GM23338 (cell line): Measurements from ENCODE around the gene CAMKV.

ENCODE experiments used
- CREB1 ChIP-seq: fragments of 250-450 bp; sonication (Bioruptor Pico); IDR thresholded peaks from 2 replicates; pipeline ENCODE4 v1.5.0; 2020; ENCODE audit warnings: low read depth, mild to moderate bottlenecking, moderate library complexity
- EZH2 ChIP-seq: fragments of 200-600 bp; sonication (generic); IDR thresholded peaks from one replicate; pipeline ENCODE4 v1.8.0; 2017; ENCODE audit warnings: antibody characterized with exemption, mild to moderate bottlenecking, low read depth; ENCODE audit not compliant: unreplicated experiment
- POLR2AphosphoS5 ChIP-seq: IDR thresholded peaks from 2 replicates; pipeline ENCODE4 v1.6.1; 2016; ENCODE audit warnings: antibody characterized with exemption, low read depth
- TF ChIP-seq, protein P1 (sequence below), 2 experiments: fragments of 200-600 bp in 1 of 2; sonication (generic) in 1 of 2; conservative IDR thresholded peaks; 2 replicates each; pipeline versions ENCODE4 v1.5.1 to v1.6.1; 2016 to 2017; ENCODE audit warnings: antibody characterized with exemption in 2 of 2, low read depth in 2 of 2, mild to moderate bottlenecking in 2 of 2, moderate library complexity in 1 of 2
- TF ChIP-seq, protein P2 (sequence below): IDR thresholded peaks from one replicate; pipeline ENCODE4 v1.6.1; 2018; ENCODE audit warnings: antibody characterized with exemption; ENCODE audit not compliant: unreplicated experiment
- TF ChIP-seq, protein P3 (sequence below): fragments of 250-450 bp; sonication (Bioruptor Pico); IDR thresholded peaks from 2 replicates; pipeline ENCODE4 v1.5.0; 2020; ENCODE audit warnings: mild to moderate bottlenecking, moderate library complexity

DNA sequence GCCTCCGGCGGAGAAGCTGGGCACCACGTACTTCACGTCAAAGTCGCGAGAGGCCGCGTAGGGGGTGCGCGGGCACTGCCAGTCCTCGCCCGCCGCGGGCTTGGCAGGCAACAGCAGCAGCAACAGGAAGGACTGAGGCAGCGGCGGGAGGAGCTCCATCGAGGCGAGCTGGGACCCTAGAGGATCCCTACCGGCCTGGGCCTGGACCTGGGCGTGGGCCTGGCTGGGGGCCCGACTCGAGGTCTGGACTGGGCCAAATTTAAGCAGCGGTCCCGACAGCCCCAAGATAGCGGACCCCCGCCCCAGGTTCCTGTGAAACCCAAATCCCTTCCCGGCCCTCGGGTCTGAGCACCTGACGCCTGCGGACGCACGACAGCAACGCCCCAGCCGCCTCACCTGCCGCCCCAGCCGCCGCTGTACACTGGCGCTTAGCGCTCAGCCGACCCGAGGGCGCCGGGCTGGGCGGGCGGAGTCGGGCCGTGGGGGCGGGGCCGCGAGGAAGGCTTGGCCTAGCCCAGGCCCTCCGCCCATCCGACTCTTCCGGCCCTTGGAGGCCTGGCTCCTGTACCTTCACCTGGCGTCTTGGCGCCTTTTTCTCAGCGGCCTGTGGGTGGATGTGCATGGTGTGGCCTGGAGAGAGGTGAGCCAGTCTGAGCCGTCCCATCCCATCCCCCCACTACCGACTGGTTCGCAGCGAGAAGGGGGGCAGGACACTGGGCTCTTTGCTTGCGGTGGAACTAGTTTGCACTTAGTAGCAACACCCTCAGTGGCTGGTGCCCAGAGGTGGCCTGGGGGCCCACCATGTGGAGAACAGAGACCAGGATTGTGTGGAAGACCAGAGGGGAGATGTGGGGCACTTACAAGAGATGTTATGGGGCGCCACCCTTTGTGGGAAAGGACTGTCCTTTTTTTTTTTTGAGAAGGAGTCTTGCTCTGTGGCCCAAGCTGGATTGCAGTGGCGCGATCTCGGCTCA lies 34.0 kb upstream of the CAMKV start, which contains the start of gene MST1R:
- TF ChIP-seq, protein P1, sequence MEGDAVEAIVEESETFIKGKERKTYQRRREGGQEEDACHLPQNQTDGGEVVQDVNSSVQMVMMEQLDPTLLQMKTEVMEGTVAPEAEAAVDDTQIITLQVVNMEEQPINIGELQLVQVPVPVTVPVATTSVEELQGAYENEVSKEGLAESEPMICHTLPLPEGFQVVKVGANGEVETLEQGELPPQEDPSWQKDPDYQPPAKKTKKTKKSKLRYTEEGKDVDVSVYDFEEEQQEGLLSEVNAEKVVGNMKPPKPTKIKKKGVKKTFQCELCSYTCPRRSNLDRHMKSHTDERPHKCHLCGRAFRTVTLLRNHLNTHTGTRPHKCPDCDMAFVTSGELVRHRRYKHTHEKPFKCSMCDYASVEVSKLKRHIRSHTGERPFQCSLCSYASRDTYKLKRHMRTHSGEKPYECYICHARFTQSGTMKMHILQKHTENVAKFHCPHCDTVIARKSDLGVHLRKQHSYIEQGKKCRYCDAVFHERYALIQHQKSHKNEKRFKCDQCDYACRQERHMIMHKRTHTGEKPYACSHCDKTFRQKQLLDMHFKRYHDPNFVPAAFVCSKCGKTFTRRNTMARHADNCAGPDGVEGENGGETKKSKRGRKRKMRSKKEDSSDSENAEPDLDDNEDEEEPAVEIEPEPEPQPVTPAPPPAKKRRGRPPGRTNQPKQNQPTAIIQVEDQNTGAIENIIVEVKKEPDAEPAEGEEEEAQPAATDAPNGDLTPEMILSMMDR (conservative IDR thresholded peaks at IDR 0.05; ENCODE audit: low read depth in 2 of 2) = no peak
- TF ChIP-seq, protein P2, sequence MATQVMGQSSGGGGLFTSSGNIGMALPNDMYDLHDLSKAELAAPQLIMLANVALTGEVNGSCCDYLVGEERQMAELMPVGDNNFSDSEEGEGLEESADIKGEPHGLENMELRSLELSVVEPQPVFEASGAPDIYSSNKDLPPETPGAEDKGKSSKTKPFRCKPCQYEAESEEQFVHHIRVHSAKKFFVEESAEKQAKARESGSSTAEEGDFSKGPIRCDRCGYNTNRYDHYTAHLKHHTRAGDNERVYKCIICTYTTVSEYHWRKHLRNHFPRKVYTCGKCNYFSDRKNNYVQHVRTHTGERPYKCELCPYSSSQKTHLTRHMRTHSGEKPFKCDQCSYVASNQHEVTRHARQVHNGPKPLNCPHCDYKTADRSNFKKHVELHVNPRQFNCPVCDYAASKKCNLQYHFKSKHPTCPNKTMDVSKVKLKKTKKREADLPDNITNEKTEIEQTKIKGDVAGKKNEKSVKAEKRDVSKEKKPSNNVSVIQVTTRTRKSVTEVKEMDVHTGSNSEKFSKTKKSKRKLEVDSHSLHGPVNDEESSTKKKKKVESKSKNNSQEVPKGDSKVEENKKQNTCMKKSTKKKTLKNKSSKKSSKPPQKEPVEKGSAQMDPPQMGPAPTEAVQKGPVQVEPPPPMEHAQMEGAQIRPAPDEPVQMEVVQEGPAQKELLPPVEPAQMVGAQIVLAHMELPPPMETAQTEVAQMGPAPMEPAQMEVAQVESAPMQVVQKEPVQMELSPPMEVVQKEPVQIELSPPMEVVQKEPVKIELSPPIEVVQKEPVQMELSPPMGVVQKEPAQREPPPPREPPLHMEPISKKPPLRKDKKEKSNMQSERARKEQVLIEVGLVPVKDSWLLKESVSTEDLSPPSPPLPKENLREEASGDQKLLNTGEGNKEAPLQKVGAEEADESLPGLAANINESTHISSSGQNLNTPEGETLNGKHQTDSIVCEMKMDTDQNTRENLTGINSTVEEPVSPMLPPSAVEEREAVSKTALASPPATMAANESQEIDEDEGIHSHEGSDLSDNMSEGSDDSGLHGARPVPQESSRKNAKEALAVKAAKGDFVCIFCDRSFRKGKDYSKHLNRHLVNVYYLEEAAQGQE = no peak
- TF ChIP-seq EZH2 (no peak), CREB1 (CRISPR knock-in tag) (0 out of 2 replicates have a peak, but pooled peaks have one; percentile 40), POLR2AphosphoS5 (peak; percentile 77)
- TF ChIP-seq, protein P3, sequence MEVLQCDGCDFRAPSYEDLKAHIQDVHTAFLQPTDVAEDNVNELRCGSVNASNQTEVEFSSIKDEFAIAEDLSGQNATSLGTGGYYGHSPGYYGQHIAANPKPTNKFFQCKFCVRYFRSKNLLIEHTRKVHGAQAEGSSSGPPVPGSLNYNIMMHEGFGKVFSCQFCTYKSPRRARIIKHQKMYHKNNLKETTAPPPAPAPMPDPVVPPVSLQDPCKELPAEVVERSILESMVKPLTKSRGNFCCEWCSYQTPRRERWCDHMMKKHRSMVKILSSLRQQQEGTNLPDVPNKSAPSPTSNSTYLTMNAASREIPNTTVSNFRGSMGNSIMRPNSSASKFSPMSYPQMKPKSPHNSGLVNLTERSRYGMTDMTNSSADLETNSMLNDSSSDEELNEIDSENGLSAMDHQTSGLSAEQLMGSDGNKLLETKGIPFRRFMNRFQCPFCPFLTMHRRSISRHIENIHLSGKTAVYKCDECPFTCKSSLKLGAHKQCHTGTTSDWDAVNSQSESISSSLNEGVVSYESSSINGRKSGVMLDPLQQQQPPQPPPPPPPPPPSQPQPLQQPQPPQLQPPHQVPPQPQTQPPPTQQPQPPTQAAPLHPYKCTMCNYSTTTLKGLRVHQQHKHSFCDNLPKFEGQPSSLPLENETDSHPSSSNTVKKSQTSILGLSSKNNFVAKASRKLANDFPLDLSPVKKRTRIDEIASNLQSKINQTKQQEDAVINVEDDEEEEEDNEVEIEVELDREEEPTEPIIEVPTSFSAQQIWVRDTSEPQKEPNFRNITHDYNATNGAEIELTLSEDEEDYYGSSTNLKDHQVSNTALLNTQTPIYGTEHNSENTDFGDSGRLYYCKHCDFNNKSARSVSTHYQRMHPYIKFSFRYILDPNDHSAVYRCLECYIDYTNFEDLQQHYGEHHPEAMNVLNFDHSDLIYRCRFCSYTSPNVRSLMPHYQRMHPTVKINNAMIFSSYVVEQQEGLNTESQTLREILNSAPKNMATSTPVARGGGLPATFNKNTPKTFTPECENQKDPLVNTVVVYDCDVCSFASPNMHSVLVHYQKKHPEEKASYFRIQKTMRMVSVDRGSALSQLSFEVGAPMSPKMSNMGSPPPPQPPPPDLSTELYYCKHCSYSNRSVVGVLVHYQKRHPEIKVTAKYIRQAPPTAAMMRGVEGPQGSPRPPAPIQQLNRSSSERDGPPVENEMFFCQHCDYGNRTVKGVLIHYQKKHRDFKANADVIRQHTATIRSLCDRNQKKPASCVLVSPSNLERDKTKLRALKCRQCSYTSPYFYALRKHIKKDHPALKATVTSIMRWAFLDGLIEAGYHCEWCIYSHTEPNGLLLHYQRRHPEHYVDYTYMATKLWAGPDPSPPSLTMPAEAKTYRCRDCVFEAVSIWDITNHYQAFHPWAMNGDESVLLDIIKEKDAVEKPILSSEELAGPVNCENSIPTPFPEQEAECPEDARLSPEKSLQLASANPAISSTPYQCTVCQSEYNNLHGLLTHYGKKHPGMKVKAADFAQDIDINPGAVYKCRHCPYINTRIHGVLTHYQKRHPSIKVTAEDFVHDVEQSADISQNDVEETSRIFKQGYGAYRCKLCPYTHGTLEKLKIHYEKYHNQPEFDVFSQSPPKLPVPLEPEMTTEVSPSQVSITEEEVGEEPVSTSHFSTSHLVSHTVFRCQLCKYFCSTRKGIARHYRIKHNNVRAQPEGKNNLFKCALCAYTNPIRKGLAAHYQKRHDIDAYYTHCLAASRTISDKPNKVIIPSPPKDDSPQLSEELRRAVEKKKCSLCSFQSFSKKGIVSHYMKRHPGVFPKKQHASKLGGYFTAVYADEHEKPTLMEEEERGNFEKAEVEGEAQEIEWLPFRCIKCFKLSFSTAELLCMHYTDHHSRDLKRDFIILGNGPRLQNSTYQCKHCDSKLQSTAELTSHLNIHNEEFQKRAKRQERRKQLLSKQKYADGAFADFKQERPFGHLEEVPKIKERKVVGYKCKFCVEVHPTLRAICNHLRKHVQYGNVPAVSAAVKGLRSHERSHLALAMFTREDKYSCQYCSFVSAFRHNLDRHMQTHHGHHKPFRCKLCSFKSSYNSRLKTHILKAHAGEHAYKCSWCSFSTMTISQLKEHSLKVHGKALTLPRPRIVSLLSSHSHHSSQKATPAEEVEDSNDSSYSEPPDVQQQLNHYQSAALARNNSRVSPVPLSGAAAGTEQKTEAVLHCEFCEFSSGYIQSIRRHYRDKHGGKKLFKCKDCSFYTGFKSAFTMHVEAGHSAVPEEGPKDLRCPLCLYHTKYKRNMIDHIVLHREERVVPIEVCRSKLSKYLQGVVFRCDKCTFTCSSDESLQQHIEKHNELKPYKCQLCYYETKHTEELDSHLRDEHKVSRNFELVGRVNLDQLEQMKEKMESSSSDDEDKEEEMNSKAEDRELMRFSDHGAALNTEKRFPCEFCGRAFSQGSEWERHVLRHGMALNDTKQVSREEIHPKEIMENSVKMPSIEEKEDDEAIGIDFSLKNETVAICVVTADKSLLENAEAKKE = no peak
